GM23338 (cell line): ENCODE results near the gene NYAP1.

Source experiments
- EZH2phosphoT487 ChIP-seq: fragments of 200-600 bp; sonication (generic); IDR thresholded peaks from one replicate; pipeline ENCODE4 v1.8.1; 2018; ENCODE audit warnings: antibody characterized with exemption; ENCODE audit not compliant: unreplicated experiment
- JUNB ChIP-seq: IDR thresholded peaks from one replicate; pipeline ENCODE4 v1.6.1; 2016; ENCODE audit warnings: antibody characterized with exemption; ENCODE audit not compliant: unreplicated experiment
- TF ChIP-seq, protein P1 (sequence below), 2 experiments: fragments of 200-600 bp in 1 of 2; sonication (generic) in 1 of 2; conservative IDR thresholded peaks; 2 replicates each; pipeline versions ENCODE4 v1.5.1 to v1.6.1; 2016 to 2017; ENCODE audit warnings: antibody characterized with exemption in 2 of 2, low read depth in 2 of 2, mild to moderate bottlenecking in 2 of 2, moderate library complexity in 1 of 2
- TF ChIP-seq, protein P2 (sequence below): IDR thresholded peaks from one replicate; pipeline ENCODE4 v1.6.1; 2018; ENCODE audit warnings: antibody characterized with exemption; ENCODE audit not compliant: unreplicated experiment

DNA sequence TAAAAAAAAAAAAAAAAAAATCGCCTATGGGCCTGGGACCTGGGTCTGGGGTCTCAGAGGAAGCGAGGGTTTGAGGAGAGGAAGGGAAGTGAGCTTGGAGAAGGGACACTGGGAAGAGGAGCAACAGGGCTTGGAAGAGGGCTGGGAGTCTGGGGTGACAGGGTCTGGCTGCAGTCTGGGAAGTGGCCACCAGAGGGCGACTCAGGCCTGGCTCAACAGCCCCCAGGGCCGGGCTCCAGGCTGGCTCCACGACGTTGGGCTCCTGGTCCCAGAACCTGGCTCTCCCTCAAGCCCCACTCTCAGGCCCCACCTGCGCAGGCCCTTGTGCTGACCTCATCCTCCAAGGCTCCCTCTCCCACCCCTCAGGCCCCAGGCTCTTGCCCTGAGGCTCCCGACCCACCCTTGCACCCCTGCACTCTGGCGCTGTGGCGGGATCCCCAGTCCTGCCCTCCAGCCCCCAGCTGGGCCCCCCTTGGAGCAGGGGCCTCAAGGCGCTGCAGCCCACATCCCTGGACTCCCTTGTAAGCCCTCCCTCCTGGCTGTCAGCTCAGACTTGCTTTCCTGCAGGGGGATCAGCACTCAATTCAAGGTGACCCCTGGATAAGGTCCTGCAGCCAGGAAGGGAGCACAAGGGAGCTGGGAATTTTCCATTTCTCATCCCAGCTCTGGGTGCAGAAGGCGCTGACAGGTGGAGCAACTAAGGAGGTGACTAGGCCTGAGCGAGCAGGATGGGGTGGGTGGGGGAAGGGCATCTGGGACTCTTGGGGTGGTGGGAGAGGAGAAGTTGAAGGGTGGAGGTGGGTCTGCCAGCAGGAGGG is 14.3 kb upstream of the NYAP1 start:
- TF ChIP-seq, protein P1, sequence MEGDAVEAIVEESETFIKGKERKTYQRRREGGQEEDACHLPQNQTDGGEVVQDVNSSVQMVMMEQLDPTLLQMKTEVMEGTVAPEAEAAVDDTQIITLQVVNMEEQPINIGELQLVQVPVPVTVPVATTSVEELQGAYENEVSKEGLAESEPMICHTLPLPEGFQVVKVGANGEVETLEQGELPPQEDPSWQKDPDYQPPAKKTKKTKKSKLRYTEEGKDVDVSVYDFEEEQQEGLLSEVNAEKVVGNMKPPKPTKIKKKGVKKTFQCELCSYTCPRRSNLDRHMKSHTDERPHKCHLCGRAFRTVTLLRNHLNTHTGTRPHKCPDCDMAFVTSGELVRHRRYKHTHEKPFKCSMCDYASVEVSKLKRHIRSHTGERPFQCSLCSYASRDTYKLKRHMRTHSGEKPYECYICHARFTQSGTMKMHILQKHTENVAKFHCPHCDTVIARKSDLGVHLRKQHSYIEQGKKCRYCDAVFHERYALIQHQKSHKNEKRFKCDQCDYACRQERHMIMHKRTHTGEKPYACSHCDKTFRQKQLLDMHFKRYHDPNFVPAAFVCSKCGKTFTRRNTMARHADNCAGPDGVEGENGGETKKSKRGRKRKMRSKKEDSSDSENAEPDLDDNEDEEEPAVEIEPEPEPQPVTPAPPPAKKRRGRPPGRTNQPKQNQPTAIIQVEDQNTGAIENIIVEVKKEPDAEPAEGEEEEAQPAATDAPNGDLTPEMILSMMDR (conservative IDR thresholded peaks at IDR 0.05; ENCODE audit: low read depth in 2 of 2) = peak; percentile 75 to 97
- TF ChIP-seq JUNB (no peak), EZH2phosphoT487 (no peak)
- TF ChIP-seq, protein P2, sequence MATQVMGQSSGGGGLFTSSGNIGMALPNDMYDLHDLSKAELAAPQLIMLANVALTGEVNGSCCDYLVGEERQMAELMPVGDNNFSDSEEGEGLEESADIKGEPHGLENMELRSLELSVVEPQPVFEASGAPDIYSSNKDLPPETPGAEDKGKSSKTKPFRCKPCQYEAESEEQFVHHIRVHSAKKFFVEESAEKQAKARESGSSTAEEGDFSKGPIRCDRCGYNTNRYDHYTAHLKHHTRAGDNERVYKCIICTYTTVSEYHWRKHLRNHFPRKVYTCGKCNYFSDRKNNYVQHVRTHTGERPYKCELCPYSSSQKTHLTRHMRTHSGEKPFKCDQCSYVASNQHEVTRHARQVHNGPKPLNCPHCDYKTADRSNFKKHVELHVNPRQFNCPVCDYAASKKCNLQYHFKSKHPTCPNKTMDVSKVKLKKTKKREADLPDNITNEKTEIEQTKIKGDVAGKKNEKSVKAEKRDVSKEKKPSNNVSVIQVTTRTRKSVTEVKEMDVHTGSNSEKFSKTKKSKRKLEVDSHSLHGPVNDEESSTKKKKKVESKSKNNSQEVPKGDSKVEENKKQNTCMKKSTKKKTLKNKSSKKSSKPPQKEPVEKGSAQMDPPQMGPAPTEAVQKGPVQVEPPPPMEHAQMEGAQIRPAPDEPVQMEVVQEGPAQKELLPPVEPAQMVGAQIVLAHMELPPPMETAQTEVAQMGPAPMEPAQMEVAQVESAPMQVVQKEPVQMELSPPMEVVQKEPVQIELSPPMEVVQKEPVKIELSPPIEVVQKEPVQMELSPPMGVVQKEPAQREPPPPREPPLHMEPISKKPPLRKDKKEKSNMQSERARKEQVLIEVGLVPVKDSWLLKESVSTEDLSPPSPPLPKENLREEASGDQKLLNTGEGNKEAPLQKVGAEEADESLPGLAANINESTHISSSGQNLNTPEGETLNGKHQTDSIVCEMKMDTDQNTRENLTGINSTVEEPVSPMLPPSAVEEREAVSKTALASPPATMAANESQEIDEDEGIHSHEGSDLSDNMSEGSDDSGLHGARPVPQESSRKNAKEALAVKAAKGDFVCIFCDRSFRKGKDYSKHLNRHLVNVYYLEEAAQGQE = no peak
